ENCODE measurements around the gene BTBD17. TPM values are rescaled to one million over a fixed set of nuclear protein-coding genes. Genes with fewer than 3 reads are reported as not detected.

BTBD17 gene
- polyA plus RNA-seq, 3 donors: not detected

DNA sequence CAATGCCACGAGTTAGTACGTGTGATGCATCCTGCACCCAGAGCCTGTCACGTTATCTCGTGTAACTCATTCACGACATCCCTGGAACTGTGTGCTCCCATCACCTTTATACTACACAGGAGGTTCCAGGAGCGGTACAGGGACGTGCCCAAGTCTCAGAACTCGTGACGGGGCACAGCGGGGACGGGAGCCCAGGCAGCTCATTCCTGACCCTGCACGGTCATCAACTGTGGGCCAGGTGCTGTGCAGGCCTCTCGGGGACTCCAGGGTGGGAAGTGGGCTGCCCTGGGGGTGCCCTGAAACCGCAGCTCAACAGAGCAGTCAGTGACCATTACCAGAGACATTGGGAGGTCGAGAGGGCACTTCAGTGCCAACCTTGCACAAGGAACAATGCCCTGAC, 46.8 kb downstream of the BTBD17 start:
- no peaks in the 10 kb centered on the region for H3K4me1 Mint-ChIP-seq
- intact Hi-C loops (cut with micrococcal nuclease): no loop called here
- no peak overlapping the region for H3K27ac ChIP-seq (ENCODE audit: low read depth in 1 of 2, low read length in 2 of 2)

DNA sequence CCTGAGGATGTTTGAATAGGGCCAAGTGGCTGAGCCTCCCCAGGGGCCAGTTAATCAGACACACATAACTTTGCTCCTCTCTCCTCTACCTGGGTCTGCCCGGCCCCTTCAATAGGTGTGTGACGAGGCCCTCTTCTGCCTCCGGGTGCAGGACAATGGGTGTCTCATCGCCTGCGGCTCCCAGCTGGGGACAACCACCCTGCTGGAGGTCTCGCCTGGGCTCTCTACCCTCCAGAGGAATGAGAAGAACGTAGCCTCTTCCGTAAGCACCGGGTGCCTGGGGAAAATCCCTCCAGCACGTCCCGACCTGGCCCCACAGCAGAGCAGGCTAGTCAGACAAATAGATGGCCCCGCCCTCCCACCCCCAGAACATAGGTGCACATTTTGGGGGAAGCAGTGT, 51.8 kb downstream of the BTBD17 start:
- Histone ChIP-seq H3K36me3 (replicated peaks in 1 of 2; ENCODE audit: control insufficient read depth in 1 of 2, insufficient read depth in 2 of 2, low read length in 2 of 2) (no peaks in the 10 kb centered on the region), H3K79me2 (ENCODE audit: insufficient read depth, low read length) (no peaks in the 10 kb centered on the region), H3K4me3 (replicated peaks in 1 of 3; ENCODE audit: low read depth in 2 of 3, low read length in 3 of 3) (no peak overlapping the region), H3K4me2 (replicated peaks; ENCODE audit: extremely low read depth, low read length, poor library complexity, severe bottlenecking) (no peak overlapping the region), H3K27ac (ENCODE audit: low read depth in 1 of 2, low read length in 2 of 2) (no peak overlapping the region), H3K9me3 (replicated peaks in 1 of 2; ENCODE audit: control insufficient read depth in 1 of 2, insufficient read depth in 1 of 2, low read length in 2 of 2) (peaks cover 9 to 34% of the 10 kb centered on the region in 2 donors), H4K20me1 (ENCODE audit: insufficient read depth, low read length) (no peaks in the 10 kb centered on the region), H3K4me1 (ENCODE audit: control insufficient read depth in 1 of 2, insufficient read depth in 2 of 2, low read length in 2 of 2) (peaks cover 4 to 11% of the 10 kb centered on the region in 2 donors), H3K9ac (ENCODE audit: insufficient read depth, low read length, poor library complexity, severe bottlenecking) (no peak overlapping the region), H3K27me3 (ENCODE audit: control insufficient read depth in 2 of 2, insufficient read depth in 2 of 2, low read length in 2 of 2) (peaks cover 0 to 5% of the 10 kb centered on the region in 2 donors), H2AFZ (ENCODE audit: insufficient read depth, low read depth, low read length, poor library complexity, severe bottlenecking) (no peak overlapping the region)
- Mint-ChIP-seq H3K4me3 (no peak overlapping the region), H3K4me1 (peaks cover 14% of the 10 kb centered on the region), H3K27ac (no peak overlapping the region), H3K9me3 (peaks cover 11 to 39% (median 29%) of the 10 kb centered on the region in 7 donors), H3K36me3 (no peaks in the 10 kb centered on the region), H3K27me3 (ENCODE audit: low read depth in 3 of 3) (peaks cover 19 to 36% (median 24%) of the 10 kb centered on the region in 3 donors)
- DNase-seq: no peak
- TF ChIP-seq, protein P1, sequence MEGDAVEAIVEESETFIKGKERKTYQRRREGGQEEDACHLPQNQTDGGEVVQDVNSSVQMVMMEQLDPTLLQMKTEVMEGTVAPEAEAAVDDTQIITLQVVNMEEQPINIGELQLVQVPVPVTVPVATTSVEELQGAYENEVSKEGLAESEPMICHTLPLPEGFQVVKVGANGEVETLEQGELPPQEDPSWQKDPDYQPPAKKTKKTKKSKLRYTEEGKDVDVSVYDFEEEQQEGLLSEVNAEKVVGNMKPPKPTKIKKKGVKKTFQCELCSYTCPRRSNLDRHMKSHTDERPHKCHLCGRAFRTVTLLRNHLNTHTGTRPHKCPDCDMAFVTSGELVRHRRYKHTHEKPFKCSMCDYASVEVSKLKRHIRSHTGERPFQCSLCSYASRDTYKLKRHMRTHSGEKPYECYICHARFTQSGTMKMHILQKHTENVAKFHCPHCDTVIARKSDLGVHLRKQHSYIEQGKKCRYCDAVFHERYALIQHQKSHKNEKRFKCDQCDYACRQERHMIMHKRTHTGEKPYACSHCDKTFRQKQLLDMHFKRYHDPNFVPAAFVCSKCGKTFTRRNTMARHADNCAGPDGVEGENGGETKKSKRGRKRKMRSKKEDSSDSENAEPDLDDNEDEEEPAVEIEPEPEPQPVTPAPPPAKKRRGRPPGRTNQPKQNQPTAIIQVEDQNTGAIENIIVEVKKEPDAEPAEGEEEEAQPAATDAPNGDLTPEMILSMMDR (IDR thresholded peaks at IDR 0.05): no peak
- 91% methylated on average over 8 of the region's 12 CpGs for WGBS (ENCODE audit: insufficient coverage)
- intact Hi-C loops (cut with micrococcal nuclease): loop anchor here in 1 of 2 donors (10.0 kb wide), 1 partner anchor 45 kb away; no protein-coding TSS in a partner anchor

More for the DNA sequence above, 46.8 kb downstream of the BTBD17 start:
- Histone ChIP-seq H2AFZ (ENCODE audit: insufficient read depth, low read depth, low read length, poor library complexity, severe bottlenecking) (no peak overlapping the region), H3K36me3 (replicated peaks in 1 of 2; ENCODE audit: control insufficient read depth in 1 of 2, insufficient read depth in 2 of 2, low read length in 2 of 2) (no peaks in the 10 kb centered on the region), H3K9ac (ENCODE audit: insufficient read depth, low read length, poor library complexity, severe bottlenecking) (no peak overlapping the region), H3K4me2 (replicated peaks; ENCODE audit: extremely low read depth, low read length, poor library complexity, severe bottlenecking) (no peak overlapping the region), H3K79me2 (ENCODE audit: insufficient read depth, low read length) (no peaks in the 10 kb centered on the region), H3K4me1 (ENCODE audit: control insufficient read depth in 1 of 2, insufficient read depth in 2 of 2, low read length in 2 of 2) (no peaks in the 10 kb centered on the region), H4K20me1 (ENCODE audit: insufficient read depth, low read length) (no peaks in the 10 kb centered on the region), H3K27me3 (ENCODE audit: control insufficient read depth in 2 of 2, insufficient read depth in 2 of 2, low read length in 2 of 2) (no peaks in the 10 kb centered on the region), H3K9me3 (replicated peaks in 1 of 2; ENCODE audit: control insufficient read depth in 1 of 2, insufficient read depth in 1 of 2, low read length in 2 of 2) (peaks cover 7 to 26% of the 10 kb centered on the region in 2 donors), H3K4me3 (replicated peaks in 1 of 3; ENCODE audit: low read depth in 2 of 3, low read length in 3 of 3) (no peak overlapping the region)
- TF ChIP-seq, protein P1 (IDR thresholded peaks at IDR 0.05): no peak
- Mint-ChIP-seq H3K27ac (no peak overlapping the region), H3K27me3 (ENCODE audit: low read depth in 3 of 3) (peaks cover 11 to 16% (median 13%) of the 10 kb centered on the region in 3 donors), H3K9me3 (peaks cover 9 to 30% (median 18%) of the 10 kb centered on the region in 7 donors), H3K4me3 (no peak overlapping the region), H3K36me3 (no peaks in the 10 kb centered on the region)
- no peak for DNase-seq
- WGBS (ENCODE audit: insufficient coverage): 98% methylated on average over 12 of the region's 15 CpGs

Data from CD14-positive monocyte (primary cell).